GM12865 (cell line): ENCODE results near the gene ZNF718.

Experiments used
- DNase-seq: peaks from one replicate; pipeline ENCODE4 v3.0.0; 2010; ENCODE audit warnings: low read depth
- H3K4me3 ChIP-seq: 2 replicates; pipeline ENCODE4 v1.5.1; 2011; ENCODE audit warnings: mild to moderate bottlenecking, low read depth, low read length, control low read depth
- CTCF ChIP-seq: IDR thresholded peaks from 2 replicates; pipeline ENCODE4 v1.5.1; 2011; ENCODE audit warnings: low read length, control low read depth, low read depth, inconsistent platforms; ENCODE audit not compliant: insufficient read depth; ENCODE audit errors: missing control alignments

ZNF718 gene

GRCh38 chr4:107444-108429 is 16.6 kb upstream of the ZNF718 start:
- TF ChIP-seq CTCF = no peak
- DNase-seq = no peak
- H3K4me3 ChIP-seq = no peak overlapping the region

- TF ChIP-seq CTCF = no peak
- no peak overlapping the region for H3K4me3 ChIP-seq
- no peak for DNase-seq
Measured at GRCh38 chr4:112771-113170, 11.5 kb upstream of the ZNF718 start.

GRCh38 chr4:113732-114131 is 10.6 kb upstream of the ZNF718 start:
- DNase-seq = no peak
- TF ChIP-seq CTCF = no peak

GRCh38 chr4:114149-114548 is 10.2 kb upstream of the ZNF718 start:
- no peak for DNase-seq
- no peak for TF ChIP-seq CTCF
- H3K4me3 ChIP-seq = no peak overlapping the region

More at GRCh38 chr4:113732-114131, 10.6 kb upstream of the ZNF718 start:
- no peak overlapping the region for H3K4me3 ChIP-seq

GRCh38 chr4:116499-116898 is 7.8 kb upstream of the ZNF718 start:
- TF ChIP-seq CTCF = no peak
- no peak for DNase-seq
- H3K4me3 ChIP-seq = no peak overlapping the region

GRCh38 chr4:120616-121015 is 3.7 kb upstream of the ZNF718 start:
- no peak for TF ChIP-seq CTCF
- no peak for DNase-seq
- no peak overlapping the region for H3K4me3 ChIP-seq
